Spleen (tissue), 11 donors: ENCODE results near the gene EVA1C. TPM values are rescaled to one million over a fixed set of nuclear protein-coding genes. Genes with fewer than 3 reads are reported as not detected.

Experiments used
- DNase-seq: peaks from one replicate; pipeline ENCODE4 v3.0.0-alpha.2; 2020
- H3K27ac ChIP-seq, 8 donors: fragments of 200-600 bp; sonication (generic) in 7 of 8; 1 replicate in 4 of 8; 2 replicates in 4 of 8; pipeline versions ENCODE4 v1.5.0 to v1.8.0; 2016 to 2021; ENCODE audit warnings: inconsistent platforms in 4 of 8, mild to moderate bottlenecking in 4 of 8, moderate library complexity in 1 of 8
- H3K27me3 ChIP-seq, 7 donors: fragments of 200-600 bp; sonication (generic) in 6 of 7; replicated peaks in 1 of 7; 1 replicate in 4 of 7; 2 replicates in 3 of 7; pipeline versions ENCODE4 v1.5.0 to v1.8.0; 2016 to 2021; ENCODE audit warnings: inconsistent platforms in 3 of 7, mild to moderate bottlenecking in 1 of 7
- H3K36me3 ChIP-seq, 6 donors: fragments of 200-600 bp; sonication (generic) in 5 of 6; 1 replicate in 4 of 6; 2 replicates in 2 of 6; pipeline versions ENCODE4 v1.5.0 to v1.8.0; 2016 to 2021; ENCODE audit warnings: inconsistent platforms in 2 of 6
- H3K4me1 ChIP-seq, 6 donors: fragments of 200-600 bp; sonication (generic) in 5 of 6; 1 replicate in 3 of 6; 2 replicates in 3 of 6; pipeline versions ENCODE4 v1.5.0 to v1.8.0; 2016 to 2021; ENCODE audit warnings: inconsistent platforms in 3 of 6
- H3K4me3 ChIP-seq, 8 donors: fragments of 200-600 bp; sonication (generic) in 7 of 8; 1 replicate in 4 of 8; 2 replicates in 4 of 8; pipeline versions ENCODE4 v1.5.0 to v1.8.0; 2016 to 2021; ENCODE audit warnings: inconsistent platforms in 4 of 8, mild to moderate bottlenecking in 4 of 8, moderate library complexity in 2 of 8
- H3K9me3 ChIP-seq, 8 donors: fragments of 200-600 bp; sonication (generic) in 7 of 8; 1 replicate in 4 of 8; 2 replicates in 4 of 8; pipeline versions ENCODE4 v1.5.0 to v1.8.0; 2016 to 2021; ENCODE audit warnings: inconsistent platforms in 4 of 8
- CTCF ChIP-seq, 11 experiments: fragments of 200-600 bp in 7 of 11; fragments of 450-650 bp in 4 of 11; sonication (generic) in 4 of 11; IDR thresholded peaks in 8 of 11; conservative IDR thresholded peaks in 3 of 11; 1 replicate in 7 of 11; 2 replicates in 4 of 11; pipeline versions ENCODE4 v1.4.0 to v1.8.0; 2016 to 2021; ENCODE audit warnings: antibody characterized with exemption in 11 of 11, inconsistent platforms in 4 of 11, mild to moderate bottlenecking in 1 of 11
- POLR2A ChIP-seq, 3 donors: fragments of 450-650 bp; IDR thresholded peaks; one replicate each; pipeline ENCODE4 v1.5.1; 2017; ENCODE audit warnings: antibody characterized with exemption in 3 of 3, mild to moderate bottlenecking in 1 of 3
- POLR2AphosphoS5 ChIP-seq, 3 donors: sonication (generic); formaldehyde crosslinking; IDR thresholded peaks; one replicate each; pipeline ENCODE4 v1.5.1; 2017; ENCODE audit warnings: antibody characterized with exemption in 3 of 3
- WGBS, 5 donors: extraction: QIAGEN DNeasy Blood & Tissue Kit in 3 of 5; methylation state at CpG; one replicate each; pipeline versions ENCODE4 v1.1.5 to v1.1.7; 2013 to 2018; 5-methylcytosine and 5-hydroxymethylcytosine counted together
- intact Hi-C: fragments of 100-400 bp; cut with DNase I; formaldehyde crosslinking; loops from one replicate; pipeline ENCODE4 v1.15.0; 2023; ENCODE audit warnings: low total_unique reads
- polyA plus RNA-seq, 3 donors: library from polyadenylated mRNA; stranded (reverse); fragments of 200-250 nt; gene quantifications; one replicate each; pipeline ENCODE4 v1.2.1, GENCODE V29; 2013
- total RNA-seq, 7 donors: library from RNA; depleted of rRNA in 3 of 7; stranded (reverse); fragments of >200 nt in 3 of 7; fragmentation: NEBNext Ultra II Directional in 4 of 7; extraction: Animal tissue kit (Norgen Biotek cat#: 25700) in 4 of 7; gene quantifications; one replicate each; pipeline versions ENCODE4 v1.1.0 to v1.2.1, GENCODE V29; 2016 to 2021
- donor health status: healthy with polysubstance abuse.
- donor health status: DM: no; HTN: no; CAD: no; lungs with moderate emphysema.
- donor health status: DM: no; HTN: no; CAD: no.
- donor health status: Bipolar disorder and iron deficiency.
- donor health status: healthy.
- donor health status: DM: no; HTN: no; CAD: no.
- donor health status: DM: yes; HTN: yes; CAD: no.

The EVA1C gene
- total and polyA plus RNA-seq, 10 donors = 11.9 to 39.4 (median 25.4) TPM

GRCh38 chr21:32532636-32533035 is 120.1 kb downstream of the EVA1C start:
- Histone ChIP-seq H3K27me3 (no peaks in the 10 kb centered on the region), H3K4me1 (peaks cover 0 to 3% (median 0%) of the 10 kb centered on the region in 6 donors), H3K4me3 (no peak overlapping the region), H3K36me3 (no peaks in the 10 kb centered on the region), H3K27ac (no peak overlapping the region), H3K9me3 (no peaks in the 10 kb centered on the region)
- TF ChIP-seq POLR2AphosphoS5 (IDR thresholded peaks at IDR 0.05) (no peak), CTCF (IDR thresholded peaks at IDR 0.05 in 8 of 11, conservative IDR thresholded peaks at IDR 0.05 in 3 of 11) (no peak), POLR2A (IDR thresholded peaks at IDR 0.05) (no peak)
- DNase-seq = no peak
- WGBS, 5 donors = 84 to 95% (median 86%) methylated on average over 6 of the region's 6 CpGs
- intact Hi-C loops = no loop called here

GRCh38 chr21:32533053-32533452 is 120.5 kb downstream of the EVA1C start:
- DNase-seq = no peak
- Histone ChIP-seq H3K27ac (no peak overlapping the region), H3K4me3 (no peak overlapping the region), H3K36me3 (no peaks in the 10 kb centered on the region), H3K4me1 (peaks cover 0 to 3% (median 0%) of the 10 kb centered on the region in 6 donors), H3K27me3 (no peaks in the 10 kb centered on the region), H3K9me3 (no peaks in the 10 kb centered on the region)
- TF ChIP-seq CTCF (IDR thresholded peaks at IDR 0.05 in 8 of 11, conservative IDR thresholded peaks at IDR 0.05 in 3 of 11) = no peak
- no peak for TF ChIP-seq POLR2AphosphoS5 (IDR thresholded peaks at IDR 0.05)
- TF ChIP-seq POLR2A (IDR thresholded peaks at IDR 0.05) = no peak
- WGBS, 5 donors = 73 to 92% (median 88%) methylated on average over 4 of the region's 4 CpGs
- intact Hi-C loops = no loop called here

- DNase-seq = no peak
- H3K4me3 ChIP-seq = no peak overlapping the region
- no peak overlapping the region for H3K27ac ChIP-seq
- no peak for TF ChIP-seq POLR2A (IDR thresholded peaks at IDR 0.05)
- TF ChIP-seq CTCF (IDR thresholded peaks at IDR 0.05 in 8 of 11, conservative IDR thresholded peaks at IDR 0.05 in 3 of 11) = no peak
- TF ChIP-seq POLR2AphosphoS5 (IDR thresholded peaks at IDR 0.05) = no peak
- H3K36me3 ChIP-seq = no peaks in the 10 kb centered on the region
- no peaks in the 10 kb centered on the region for H3K9me3 ChIP-seq
- H3K4me1 ChIP-seq = peaks cover 0 to 3% (median 0%) of the 10 kb centered on the region in 6 donors
- WGBS, 5 donors = 94 to 97% (median 94%) methylated on average over 5 to 7 of the region's 7 CpGs
- no peaks in the 10 kb centered on the region for H3K27me3 ChIP-seq
- intact Hi-C loops = no loop called here
Measured at GRCh38 chr21:32533611-32534010, 121.1 kb downstream of the EVA1C start.

GRCh38 chr21:32534113-32534512 is 121.6 kb downstream of the EVA1C start:
- H3K36me3 ChIP-seq = no peaks in the 10 kb centered on the region
- no peak for DNase-seq
- 70 to 92% (median 88%) methylated on average over 8 of the region's 8 CpGs for WGBS, 5 donors
- TF ChIP-seq CTCF (IDR thresholded peaks at IDR 0.05 in 8 of 11, conservative IDR thresholded peaks at IDR 0.05 in 3 of 11) (no peak), POLR2AphosphoS5 (IDR thresholded peaks at IDR 0.05) (no peak), POLR2A (IDR thresholded peaks at IDR 0.05) (no peak)
- no peaks in the 10 kb centered on the region for H3K27me3 ChIP-seq
- intact Hi-C loops = no loop called here
- no peak overlapping the region for H3K27ac ChIP-seq
- H3K4me1 ChIP-seq = peaks cover 0 to 3% (median 0%) of the 10 kb centered on the region in 6 donors
- no peak overlapping the region for H3K4me3 ChIP-seq
- H3K9me3 ChIP-seq = no peaks in the 10 kb centered on the region
